HCT116 (cell line): Measurements from ENCODE around the gene CCND2. TPM values are rescaled to one million over a fixed set of nuclear protein-coding genes. Genes with fewer than 3 reads are reported as not detected.

Experiments
- ATAC-seq: fragments of 200-7000 bp; cut with Tn5 transposase; 2 replicates; pipeline ENCODE4 v1.9.1; 2020; ENCODE audit warnings: mild to moderate bottlenecking, moderate library complexity
- BruUV-seq: library from RNA; stranded (reverse); fragments of 400-500 nt; replicated peaks from 2 replicates; lab custom pipeline; 2021; lab: Mats Ljungman, UMichigan
- CTCF ChIA-PET: fragments of 300-600 bp; sonication (Branson Sonifier 250); formaldehyde crosslinking; loops from one replicate; lab custom pipeline; 2021; ENCODE audit warnings: antibody characterized with exemption; lab: Charles Lee
- POLR2A ChIA-PET: fragments of 300-600, 350-600 bp; sonication (Branson Sonifier 250); formaldehyde crosslinking; loops from one replicate; lab custom pipeline; 2021; ENCODE audit warnings: antibody characterized with exemption; lab: Charles Lee
- RAD21 ChIA-PET, 2 experiments: fragments of 300-600 bp; sonication (Branson Sonifier 250); formaldehyde crosslinking; loops; one replicate each; lab custom pipeline; 2023; ENCODE audit warnings: low total read pairs in 2 of 2; ENCODE audit not compliant: uncharacterized antibody in 2 of 2, unreplicated experiment in 2 of 2, low non-redundant PET in 1 of 2; lab: Charles Lee
- DNase-seq: peaks from one replicate; pipeline ENCODE4 v3.0.0-alpha.2; 2010; ENCODE audit warnings: low read depth, low spot score
- H2AFZ ChIP-seq: fragments of 200-600 bp; shearing (Covaris generic), sonication (generic); 2 replicates; pipeline ENCODE4 v1.6.1; 2017; ENCODE audit warnings: low read depth, mixed run types, mixed read lengths, antibody characterized with exemption, low read length; ENCODE audit not compliant: poor library complexity, severe bottlenecking
- H3K27ac ChIP-seq: 2 replicates; pipeline ENCODE4 v1.5.1; 2012; ENCODE audit warnings: low read depth, low read length
- H3K27me3 ChIP-seq: fragments of 200-600 bp; sonication (generic); 2 replicates; pipeline ENCODE4 v1.6.1; 2016; ENCODE audit warnings: mixed run types, low read length, mixed read lengths; ENCODE audit not compliant: insufficient read depth
- H3K36me3 ChIP-seq, 2 experiments: fragments of 200-500 bp in 1 of 2; fragments of 200-600 bp in 1 of 2; sonication (Bioruptor generic) in 1 of 2; sonication (generic) in 1 of 2; 2 replicates each; pipeline versions ENCODE4 v1.5.1 to v1.6.1; 2014 to 2016; ENCODE audit warnings: low read length in 2 of 2, inconsistent platforms in 1 of 2, mixed read lengths in 1 of 2, mixed run types in 1 of 2; ENCODE audit not compliant: insufficient read depth in 2 of 2, control insufficient read depth in 1 of 2
- H3K4me1 ChIP-seq, 2 experiments: fragments of 200-600 bp in 1 of 2; sonication (generic) in 1 of 2; 2 replicates each; pipeline versions ENCODE4 v1.5.1 to v1.6.1; 2012 to 2017; ENCODE audit warnings: low read length in 2 of 2, inconsistent platforms in 1 of 2, mild to moderate bottlenecking in 1 of 2, mixed read lengths in 1 of 2, mixed run types in 1 of 2, moderate library complexity in 1 of 2; ENCODE audit not compliant: insufficient read depth in 2 of 2, control insufficient read depth in 1 of 2
- H3K4me2 ChIP-seq: fragments of 200-600 bp; sonication (generic); 2 replicates; pipeline ENCODE4 v1.6.1; 2017; ENCODE audit warnings: mixed run types, low read length, mixed read lengths
- H3K4me3 ChIP-seq, 2 experiments: fragments of 200-600 bp in 1 of 2; sonication (generic) in 1 of 2; replicated peaks in 1 of 2; 2 replicates each; pipeline ENCODE4 v1.5.1; 2011 to 2016; ENCODE audit warnings: low read length in 2 of 2, control low read depth in 1 of 2, low read depth in 1 of 2, mild to moderate bottlenecking in 1 of 2, mixed read lengths in 1 of 2, mixed run types in 1 of 2
- H3K79me2 ChIP-seq: fragments of 200-600 bp; sonication (generic); 2 replicates; pipeline ENCODE4 v1.6.1; 2017; ENCODE audit warnings: mild to moderate bottlenecking, mixed run types, low read length, moderate library complexity, mixed read lengths; ENCODE audit not compliant: insufficient read depth
- H3K9ac ChIP-seq: fragments of 200-600 bp; sonication (generic); 2 replicates; pipeline ENCODE4 v1.6.1; 2016; ENCODE audit warnings: low read length, mixed read lengths
- H3K9me2 ChIP-seq: fragments of 200-600 bp; sonication (generic), shearing (Covaris generic); 2 replicates; pipeline ENCODE4 v1.6.1; 2017; ENCODE audit warnings: mixed run types, mild to moderate bottlenecking, moderate library complexity; ENCODE audit not compliant: insufficient read depth
- H3K9me3 ChIP-seq, 2 experiments: fragments of 200-500 bp in 1 of 2; fragments of 200-600 bp in 1 of 2; sonication (Bioruptor generic) in 1 of 2; sonication (generic) in 1 of 2; 2 replicates each; pipeline ENCODE4 v1.6.1; 2014 to 2017; ENCODE audit warnings: low read length in 2 of 2, mixed read lengths in 2 of 2, inconsistent platforms in 1 of 2, low read depth in 1 of 2, mild to moderate bottlenecking in 1 of 2, mixed run types in 1 of 2, moderate library complexity in 1 of 2; ENCODE audit not compliant: control insufficient read depth in 1 of 2, insufficient read depth in 1 of 2
- H4K20me1 ChIP-seq: fragments of 200-600 bp; sonication (generic), shearing (Covaris generic); 2 replicates; pipeline ENCODE4 v1.6.1; 2017; ENCODE audit warnings: mixed run types, mild to moderate bottlenecking, moderate library complexity; ENCODE audit not compliant: insufficient read depth
- CBX3 ChIP-seq: IDR thresholded peaks from 2 replicates; pipeline ENCODE4 v1.6.1; 2012; ENCODE audit warnings: low read depth
- CEBPB ChIP-seq: IDR thresholded peaks from 2 replicates; pipeline ENCODE4 v1.6.1; 2012; ENCODE audit warnings: low read depth
- EGR1 ChIP-seq: IDR thresholded peaks from 2 replicates; pipeline ENCODE4 v1.6.1; 2012; ENCODE audit warnings: low read depth
- ELF1 ChIP-seq: IDR thresholded peaks from 2 replicates; pipeline ENCODE4 v1.6.1; 2012; ENCODE audit warnings: low read depth, borderline replicate concordance
- EZH2 ChIP-seq: fragments of 200-600 bp; sonication (generic); IDR thresholded peaks from 2 replicates; pipeline ENCODE4 v1.6.1; 2017; ENCODE audit warnings: antibody characterized with exemption, mixed run types
- FOSL1 ChIP-seq: IDR thresholded peaks from 2 replicates; pipeline ENCODE4 v1.6.1; 2012; ENCODE audit warnings: low read depth
- MAX ChIP-seq: IDR thresholded peaks from 2 replicates; pipeline ENCODE4 v1.6.1; 2012
- POLR2AphosphoS5 ChIP-seq: IDR thresholded peaks from 2 replicates; pipeline ENCODE4 v1.6.1; 2011; ENCODE audit warnings: mild to moderate bottlenecking, low read depth, low read length, moderate library complexity
- RAD21 ChIP-seq: IDR thresholded peaks from 2 replicates; pipeline ENCODE4 v1.6.1; 2012; ENCODE audit warnings: low read depth, mild to moderate bottlenecking
- SIN3A ChIP-seq: IDR thresholded peaks from 2 replicates; pipeline ENCODE4 v1.6.1; 2012; ENCODE audit warnings: low read depth
- SP1 ChIP-seq: IDR thresholded peaks from 2 replicates; pipeline ENCODE4 v1.6.1; 2012; ENCODE audit warnings: low read depth
- SRF ChIP-seq: IDR thresholded peaks from 2 replicates; pipeline ENCODE4 v1.6.1; 2012; ENCODE audit warnings: low read depth
- ZFX ChIP-seq: fragments of 450-650 bp; IDR thresholded peaks from 2 replicates; pipeline ENCODE4 v1.6.1; 2017
- ZNF274 ChIP-seq: fragments of 200-500 bp; sonication (Bioruptor generic); IDR thresholded peaks from 2 replicates; pipeline ENCODE4 v1.6.1; 2014; ENCODE audit warnings: mild to moderate bottlenecking, low read depth, low read length, inconsistent platforms
- intact Hi-C: fragments of 100-400 bp; cut with micrococcal nuclease; formaldehyde crosslinking; loops from 2 replicates; pipeline ENCODE4 v1.10.0; 2022
- total RNA-seq: library from RNA; stranded (reverse); gene quantifications from one replicate; pipeline ENCODE4 v1.2.1, GENCODE V29; 2021; ENCODE audit not compliant: unreplicated experiment
- TF ChIP-seq, protein P1 (sequence below), 3 experiments: fragments of 200-600 bp in 1 of 3; sonication (generic) in 1 of 3; IDR thresholded peaks in 2 of 3; conservative IDR thresholded peaks in 1 of 3; 2 replicates each; pipeline ENCODE4 v1.5.1; 2012 to 2017; ENCODE audit warnings: low read depth in 2 of 3, low read length in 2 of 3, antibody characterized with exemption in 1 of 3, borderline replicate concordance in 1 of 3, control low read depth in 1 of 3, mild to moderate bottlenecking in 1 of 3, mixed read lengths in 1 of 3, mixed run types in 1 of 3, moderate library complexity in 1 of 3; ENCODE audit not compliant: insufficient read depth in 1 of 3
- TF ChIP-seq, protein P2 (sequence below): IDR thresholded peaks from 2 replicates; pipeline ENCODE4 v1.6.1; 2012
- TF ChIP-seq, protein P3 (sequence below): IDR thresholded peaks from 2 replicates; pipeline ENCODE4 v1.6.1; 2012; ENCODE audit warnings: low read depth

CCND2 gene
- total RNA-seq, 1 experiment from 2014 or later = 1.1 TPM

GRCh38 chr12:4257442-4257841 lies 16.1 kb upstream of the CCND2 start (continued):
- no peak for TF ChIP-seq MAX
- TF ChIP-seq SP1 = no peak
- TF ChIP-seq SIN3A = no peak
- TF ChIP-seq FOSL1 = no peak
- TF ChIP-seq, protein P1, sequence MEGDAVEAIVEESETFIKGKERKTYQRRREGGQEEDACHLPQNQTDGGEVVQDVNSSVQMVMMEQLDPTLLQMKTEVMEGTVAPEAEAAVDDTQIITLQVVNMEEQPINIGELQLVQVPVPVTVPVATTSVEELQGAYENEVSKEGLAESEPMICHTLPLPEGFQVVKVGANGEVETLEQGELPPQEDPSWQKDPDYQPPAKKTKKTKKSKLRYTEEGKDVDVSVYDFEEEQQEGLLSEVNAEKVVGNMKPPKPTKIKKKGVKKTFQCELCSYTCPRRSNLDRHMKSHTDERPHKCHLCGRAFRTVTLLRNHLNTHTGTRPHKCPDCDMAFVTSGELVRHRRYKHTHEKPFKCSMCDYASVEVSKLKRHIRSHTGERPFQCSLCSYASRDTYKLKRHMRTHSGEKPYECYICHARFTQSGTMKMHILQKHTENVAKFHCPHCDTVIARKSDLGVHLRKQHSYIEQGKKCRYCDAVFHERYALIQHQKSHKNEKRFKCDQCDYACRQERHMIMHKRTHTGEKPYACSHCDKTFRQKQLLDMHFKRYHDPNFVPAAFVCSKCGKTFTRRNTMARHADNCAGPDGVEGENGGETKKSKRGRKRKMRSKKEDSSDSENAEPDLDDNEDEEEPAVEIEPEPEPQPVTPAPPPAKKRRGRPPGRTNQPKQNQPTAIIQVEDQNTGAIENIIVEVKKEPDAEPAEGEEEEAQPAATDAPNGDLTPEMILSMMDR (IDR thresholded peaks at IDR 0.05 in 2 of 3, conservative IDR thresholded peaks at IDR 0.05 in 1 of 3; ENCODE audit: borderline replicate concordance in 1 of 3, insufficient read depth in 1 of 3, low read depth in 2 of 3, low read length in 2 of 3) = no peak
- no peak for TF ChIP-seq RAD21
- no peak for TF ChIP-seq ZNF274
- TF ChIP-seq, protein P2, sequence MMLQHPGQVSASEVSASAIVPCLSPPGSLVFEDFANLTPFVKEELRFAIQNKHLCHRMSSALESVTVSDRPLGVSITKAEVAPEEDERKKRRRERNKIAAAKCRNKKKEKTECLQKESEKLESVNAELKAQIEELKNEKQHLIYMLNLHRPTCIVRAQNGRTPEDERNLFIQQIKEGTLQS = no peak
- TF ChIP-seq ZFX = no peak
- no peak for TF ChIP-seq CEBPB

DNA sequence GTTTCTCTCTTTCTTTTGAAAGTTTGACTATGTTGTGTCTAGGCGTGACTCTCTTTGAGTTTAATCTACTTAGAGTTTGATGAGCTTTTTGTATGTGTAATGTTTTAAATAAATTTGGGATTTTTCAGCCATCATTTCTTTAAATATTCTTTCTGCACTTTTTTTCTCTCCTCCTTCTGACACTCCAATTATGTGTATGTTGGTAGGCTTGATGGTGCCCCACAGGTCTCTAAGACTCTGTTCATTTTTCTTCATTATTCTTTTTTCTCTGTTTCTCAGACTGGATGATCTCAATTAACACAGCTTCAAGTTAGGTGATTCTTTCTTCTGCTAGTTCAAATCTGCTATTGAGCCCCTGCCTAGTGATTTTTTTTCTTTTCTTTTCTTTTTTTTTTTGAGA lies 14.5 kb upstream of the CCND2 start:
- TF ChIP-seq SRF = no peak
- TF ChIP-seq, protein P2 = no peak
- TF ChIP-seq EGR1 = no peak
- TF ChIP-seq CEBPB = no peak
- TF ChIP-seq ELF1 = no peak
- TF ChIP-seq ZNF274 = no peak
- no peak for TF ChIP-seq ZFX
- no peak for TF ChIP-seq FOSL1
- TF ChIP-seq, protein P1 (IDR thresholded peaks at IDR 0.05 in 2 of 3, conservative IDR thresholded peaks at IDR 0.05 in 1 of 3; ENCODE audit: borderline replicate concordance in 1 of 3, insufficient read depth in 1 of 3, low read depth in 2 of 3, low read length in 2 of 3) = no peak
- TF ChIP-seq, protein P3, sequence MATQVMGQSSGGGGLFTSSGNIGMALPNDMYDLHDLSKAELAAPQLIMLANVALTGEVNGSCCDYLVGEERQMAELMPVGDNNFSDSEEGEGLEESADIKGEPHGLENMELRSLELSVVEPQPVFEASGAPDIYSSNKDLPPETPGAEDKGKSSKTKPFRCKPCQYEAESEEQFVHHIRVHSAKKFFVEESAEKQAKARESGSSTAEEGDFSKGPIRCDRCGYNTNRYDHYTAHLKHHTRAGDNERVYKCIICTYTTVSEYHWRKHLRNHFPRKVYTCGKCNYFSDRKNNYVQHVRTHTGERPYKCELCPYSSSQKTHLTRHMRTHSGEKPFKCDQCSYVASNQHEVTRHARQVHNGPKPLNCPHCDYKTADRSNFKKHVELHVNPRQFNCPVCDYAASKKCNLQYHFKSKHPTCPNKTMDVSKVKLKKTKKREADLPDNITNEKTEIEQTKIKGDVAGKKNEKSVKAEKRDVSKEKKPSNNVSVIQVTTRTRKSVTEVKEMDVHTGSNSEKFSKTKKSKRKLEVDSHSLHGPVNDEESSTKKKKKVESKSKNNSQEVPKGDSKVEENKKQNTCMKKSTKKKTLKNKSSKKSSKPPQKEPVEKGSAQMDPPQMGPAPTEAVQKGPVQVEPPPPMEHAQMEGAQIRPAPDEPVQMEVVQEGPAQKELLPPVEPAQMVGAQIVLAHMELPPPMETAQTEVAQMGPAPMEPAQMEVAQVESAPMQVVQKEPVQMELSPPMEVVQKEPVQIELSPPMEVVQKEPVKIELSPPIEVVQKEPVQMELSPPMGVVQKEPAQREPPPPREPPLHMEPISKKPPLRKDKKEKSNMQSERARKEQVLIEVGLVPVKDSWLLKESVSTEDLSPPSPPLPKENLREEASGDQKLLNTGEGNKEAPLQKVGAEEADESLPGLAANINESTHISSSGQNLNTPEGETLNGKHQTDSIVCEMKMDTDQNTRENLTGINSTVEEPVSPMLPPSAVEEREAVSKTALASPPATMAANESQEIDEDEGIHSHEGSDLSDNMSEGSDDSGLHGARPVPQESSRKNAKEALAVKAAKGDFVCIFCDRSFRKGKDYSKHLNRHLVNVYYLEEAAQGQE = no peak
- TF ChIP-seq CBX3 = no peak
- no peak for TF ChIP-seq MAX
- TF ChIP-seq EZH2 = no peak
- TF ChIP-seq POLR2AphosphoS5 = no peak
- intact Hi-C loops = no loop called here
- Histone ChIP-seq H4K20me1 (0 out of 2 replicates have a peak, but pooled peaks cover 3% of the 10 kb centered on the region), H3K4me2 (no peak overlapping the region), H3K36me3 (no peaks in the 10 kb centered on the region), H3K9ac (no peak overlapping the region), H3K79me2 (no peaks in the 10 kb centered on the region), H3K4me3 (no peak overlapping the region), H3K9me2 (no peaks in the 10 kb centered on the region), H3K27ac (no peak overlapping the region), H3K4me1 (no peaks in the 10 kb centered on the region), H3K27me3 (peaks cover 72% of the 10 kb centered on the region), H3K9me3 (no peaks in the 10 kb centered on the region), H2AFZ (no peak overlapping the region)
- ATAC-seq (no peak), DNase-seq (no peak)
- ChIA-PET POLR2A (no interaction called here), RAD21 (no interaction called here), CTCF (no interaction called here)
- BruUV-seq = no TSS peak
